ENCODE data around the gene NKAIN1.
A peak's percentile ranks its signal among the peaks of the same experiment; 100 is the strongest.

The NKAIN1 gene

DNA sequence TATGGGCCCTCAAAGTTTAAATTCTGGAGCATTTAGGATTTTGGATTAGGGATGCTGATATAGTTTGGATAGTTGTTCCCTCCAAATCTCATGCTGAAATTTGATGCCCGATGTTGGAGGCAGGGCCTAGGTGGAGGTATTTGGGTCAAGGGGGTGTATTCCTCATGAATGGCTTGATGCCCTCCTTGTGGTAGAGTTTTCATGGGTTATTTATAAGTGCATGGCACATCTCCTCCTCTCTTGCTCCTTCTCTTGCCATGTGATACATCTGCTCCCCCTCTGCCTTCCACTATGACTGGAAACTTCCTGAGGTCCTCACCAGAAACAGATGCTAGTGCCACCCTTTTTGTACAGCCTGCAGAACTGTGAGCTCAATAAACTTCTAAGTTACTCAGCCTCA, 17.5 kb upstream of the NKAIN1 start:
- Mint-ChIP-seq H3K36me3 (ENCODE audit: low read depth) (peaks cover 41% of the 10 kb centered on the region), H3K27me3 (ENCODE audit: low read depth, poor library complexity) (no peaks in the 10 kb centered on the region), H3K4me1 (no peaks in the 10 kb centered on the region), H3K27ac (no peak overlapping the region), H3K9me3 (no peaks in the 10 kb centered on the region), H3K4me3 (no peak overlapping the region)
- no peak for TF ChIP-seq CTCF (IDR thresholded peaks at IDR 0.05)
- DNase-seq: no peak

DNA sequence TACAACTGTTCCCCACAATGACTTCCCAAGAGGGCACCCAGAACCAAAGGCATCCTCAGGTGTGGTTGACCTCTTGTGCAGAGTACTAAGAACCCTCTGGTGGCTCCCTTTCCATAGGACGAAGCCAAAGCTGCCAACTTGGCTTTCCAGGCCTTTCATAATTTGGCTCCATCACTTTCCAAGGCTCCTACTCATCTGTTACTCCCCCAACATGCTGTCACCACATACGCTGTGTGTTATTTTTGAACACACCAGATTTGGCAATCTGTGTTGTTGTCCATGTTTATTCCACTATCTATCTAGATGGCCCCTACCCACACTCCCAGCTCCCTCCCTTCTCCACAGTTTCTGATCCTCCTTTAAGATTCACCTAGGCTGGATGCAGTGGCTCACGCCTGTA, 10.2 kb upstream of the NKAIN1 start:
- DNase-seq: no peak
- no peak overlapping the region for H3K4me3 Mint-ChIP-seq
- H3K4me1 Mint-ChIP-seq: no peaks in the 10 kb centered on the region
- H3K36me3 Mint-ChIP-seq (ENCODE audit: low read depth): no peaks in the 10 kb centered on the region
- no peaks in the 10 kb centered on the region for H3K9me3 Mint-ChIP-seq
- no peak overlapping the region for H3K27ac Mint-ChIP-seq
- no peak for TF ChIP-seq CTCF (IDR thresholded peaks at IDR 0.05)
- peaks cover 18% of the 10 kb centered on the region for H3K27me3 Mint-ChIP-seq (ENCODE audit: low read depth, poor library complexity)

GRCh38 chr1:31248276-31248675, 8.6 kb upstream of the NKAIN1 start:
- no peak for DNase-seq
- Mint-ChIP-seq H3K27me3 (ENCODE audit: low read depth, poor library complexity) (peaks cover 22% of the 10 kb centered on the region), H3K27ac (no peak overlapping the region), H3K4me3 (no peak overlapping the region), H3K36me3 (ENCODE audit: low read depth) (no peaks in the 10 kb centered on the region), H3K9me3 (no peaks in the 10 kb centered on the region), H3K4me1 (peaks cover 13% of the 10 kb centered on the region)
- no peak for TF ChIP-seq CTCF (IDR thresholded peaks at IDR 0.05)

GRCh38 chr1:31244326-31244725, 4.6 kb upstream of the NKAIN1 start:
- Mint-ChIP-seq H3K4me3 (no peak overlapping the region), H3K27me3 (ENCODE audit: low read depth, poor library complexity) (peaks cover 42% of the 10 kb centered on the region), H3K4me1 (peaks cover 33% of the 10 kb centered on the region), H3K36me3 (ENCODE audit: low read depth) (no peaks in the 10 kb centered on the region), H3K9me3 (no peaks in the 10 kb centered on the region), H3K27ac (peak overlapping the region; percentile 69)
- no peak for DNase-seq
- no peak for TF ChIP-seq CTCF (IDR thresholded peaks at IDR 0.05)

DNA sequence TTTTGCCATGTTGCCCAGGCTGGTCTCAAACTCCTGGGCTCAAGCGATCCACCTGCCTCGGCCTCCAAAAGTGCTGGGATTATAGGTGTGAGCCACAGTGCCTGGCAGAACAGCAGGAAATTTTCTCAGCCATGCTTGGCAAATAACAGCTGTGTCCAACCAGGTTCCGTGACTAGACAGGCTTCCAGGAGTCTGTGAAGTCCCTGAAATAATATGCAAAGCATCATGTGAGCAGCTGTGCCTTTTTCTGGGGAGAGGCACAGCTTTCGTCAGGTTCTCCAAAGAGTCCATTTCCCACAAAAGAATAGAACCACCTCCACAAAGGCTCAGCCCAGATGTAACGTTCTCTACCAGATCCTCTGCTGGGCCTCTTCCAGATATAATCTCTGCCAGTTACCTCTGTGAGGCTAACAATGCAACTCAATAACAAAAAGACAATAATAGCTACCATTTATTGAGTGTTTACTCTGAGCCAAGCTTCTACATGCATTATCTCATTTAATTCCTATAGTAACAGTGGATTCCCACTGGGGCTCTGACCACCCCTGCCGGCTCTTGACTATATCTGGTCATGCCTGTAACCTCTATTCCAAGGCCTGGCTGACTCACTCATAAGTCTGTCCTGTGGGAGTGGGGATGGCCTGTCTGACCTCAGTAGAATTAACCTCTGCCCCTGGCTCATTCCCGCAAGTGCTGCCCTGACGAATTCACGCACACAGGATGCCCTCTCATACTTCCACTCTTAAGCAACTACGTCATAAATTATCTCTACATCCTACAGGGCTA, 4.0 kb upstream of the NKAIN1 start:
- Mint-ChIP-seq H3K36me3 (ENCODE audit: low read depth) (no peaks in the 10 kb centered on the region), H3K27me3 (ENCODE audit: low read depth, poor library complexity) (peaks cover 47% of the 10 kb centered on the region), H3K9me3 (no peaks in the 10 kb centered on the region), H3K4me1 (peaks cover 37% of the 10 kb centered on the region), H3K4me3 (no peak overlapping the region), H3K27ac (peak overlapping the region; percentile 33)
- TF ChIP-seq CTCF (IDR thresholded peaks at IDR 0.05): no peak
- peak; percentile 34 for DNase-seq

DNA sequence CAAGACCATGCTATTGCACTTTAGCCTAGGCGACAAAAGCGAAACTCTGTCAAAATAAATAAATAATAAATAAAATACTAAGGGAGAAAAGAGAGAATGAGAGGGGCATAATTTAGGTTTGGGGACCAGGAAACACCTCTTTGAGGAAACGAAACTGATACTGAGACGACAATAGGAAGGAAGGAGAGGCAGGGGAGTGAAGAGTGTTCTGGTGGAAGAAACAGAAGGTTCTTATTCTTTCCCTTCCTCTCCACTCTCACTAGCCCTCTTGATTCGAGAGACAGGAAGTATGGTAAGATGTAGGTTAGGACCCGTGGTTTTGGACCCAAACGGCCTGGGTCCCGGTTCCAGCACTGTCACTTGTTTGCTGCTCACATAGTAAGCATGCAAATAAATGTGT, 1.6 kb upstream of the NKAIN1 start:
- no peak overlapping the region for H3K27ac Mint-ChIP-seq
- no peaks in the 10 kb centered on the region for H3K36me3 Mint-ChIP-seq (ENCODE audit: low read depth)
- H3K27me3 Mint-ChIP-seq (ENCODE audit: low read depth, poor library complexity): peaks cover 65% of the 10 kb centered on the region
- TF ChIP-seq CTCF (IDR thresholded peaks at IDR 0.05): no peak
- peaks cover 44% of the 10 kb centered on the region for H3K4me1 Mint-ChIP-seq
- H3K4me3 Mint-ChIP-seq: no peak overlapping the region
- H3K9me3 Mint-ChIP-seq: no peaks in the 10 kb centered on the region
- no peak for DNase-seq
